Stimulated activated CD8-positive, alpha-beta memory T cell treated with anti-CD3 and anti-CD28 coated beads, Interleukin-12 subunit alpha, Interleukin-12 subunit beta, amount 100 ng/mL, for 1 hour (primary cell): Measurements from ENCODE around the gene NCKIPSD.

Source experiments
- DNase-seq: peaks from one replicate; pipeline ENCODE4 v3.0.0-alpha.2; 2020; ENCODE audit warnings: low read depth

NCKIPSD gene

DNA sequence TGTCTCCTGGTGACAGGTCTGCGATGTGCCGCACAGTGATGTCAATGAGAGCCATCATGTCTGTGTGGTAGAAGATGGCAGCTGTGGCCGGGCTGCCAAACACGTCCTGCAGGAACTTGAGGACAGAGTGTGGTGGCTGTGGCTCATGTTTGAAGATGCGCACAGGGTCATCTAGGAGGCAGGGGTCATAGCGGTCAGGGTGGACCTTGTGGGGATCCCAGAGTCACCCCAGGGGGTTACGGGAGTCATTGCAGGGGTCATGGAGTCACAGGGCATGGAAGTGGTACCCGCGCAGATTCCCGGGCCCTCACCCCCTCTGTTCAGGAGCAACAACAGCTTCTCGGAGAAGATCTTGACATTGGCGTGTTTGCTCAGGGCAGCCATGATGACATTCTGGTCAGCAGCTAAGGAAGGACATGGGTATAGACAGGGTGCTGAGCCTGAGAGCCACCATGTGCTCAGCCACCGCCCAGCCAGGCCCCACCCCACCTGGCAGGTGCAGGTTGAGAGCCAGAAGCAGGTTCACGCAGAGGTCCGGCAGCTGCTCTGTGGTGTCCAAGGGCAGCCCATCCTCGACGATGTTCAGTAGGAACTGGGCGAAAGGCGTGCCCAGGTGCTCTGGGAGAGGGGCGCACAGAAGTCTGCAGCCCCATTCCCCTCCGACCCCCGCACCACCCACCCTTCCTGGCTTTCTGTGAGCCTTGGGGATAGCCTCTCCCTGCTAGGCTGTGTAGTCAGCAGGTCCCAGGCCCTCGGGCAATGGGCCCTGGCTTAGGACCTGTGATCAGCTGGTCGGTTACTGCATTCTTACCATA, 6.9 kb downstream of the NCKIPSD start:
- DNase-seq = no peak

DNA sequence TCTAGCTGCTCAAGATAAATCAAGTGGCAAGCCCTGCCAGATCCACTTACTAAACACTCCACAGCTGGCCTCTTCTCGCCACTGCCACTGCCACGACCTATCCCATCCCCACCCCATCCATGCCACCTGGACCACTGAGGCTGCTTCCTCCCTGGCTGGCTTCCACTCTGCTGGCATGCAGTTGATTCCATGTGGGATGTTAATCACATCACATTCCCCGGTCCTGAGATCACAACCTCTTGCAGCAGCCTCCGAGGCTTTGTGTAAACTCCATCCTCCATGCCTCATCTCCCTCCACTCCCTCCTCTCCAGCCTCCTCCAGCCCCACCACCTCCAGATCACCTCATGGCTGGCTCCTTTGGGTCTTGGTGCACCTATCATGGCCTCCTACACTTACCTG, 7.7 kb downstream of the NCKIPSD start:
- DNase-seq = no peak

- DNase-seq = no peak
Measured at GRCh38 chr3:48674505-48674904, 11.2 kb downstream of the NCKIPSD start.

DNA sequence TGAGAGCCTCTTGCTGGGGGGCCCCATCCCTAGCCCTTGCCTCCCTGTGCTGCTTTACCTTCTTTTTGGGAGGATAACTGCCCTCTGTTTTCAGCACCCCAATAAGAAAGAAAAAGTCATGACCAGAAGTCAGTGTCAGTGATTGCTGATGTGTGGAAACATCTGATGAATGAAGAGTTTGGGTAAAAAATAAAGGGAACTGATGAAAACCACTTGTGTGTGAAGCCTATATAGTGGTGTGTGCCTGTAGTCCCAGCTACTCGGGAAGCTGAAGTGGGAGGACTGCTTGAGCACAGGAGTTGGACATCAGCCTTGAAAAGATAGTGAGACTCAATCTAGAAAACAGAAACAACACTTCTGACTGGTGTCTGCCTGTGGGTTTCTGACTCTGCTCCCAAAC, 13.2 kb downstream of the NCKIPSD start:
- no peak for DNase-seq

DNA sequence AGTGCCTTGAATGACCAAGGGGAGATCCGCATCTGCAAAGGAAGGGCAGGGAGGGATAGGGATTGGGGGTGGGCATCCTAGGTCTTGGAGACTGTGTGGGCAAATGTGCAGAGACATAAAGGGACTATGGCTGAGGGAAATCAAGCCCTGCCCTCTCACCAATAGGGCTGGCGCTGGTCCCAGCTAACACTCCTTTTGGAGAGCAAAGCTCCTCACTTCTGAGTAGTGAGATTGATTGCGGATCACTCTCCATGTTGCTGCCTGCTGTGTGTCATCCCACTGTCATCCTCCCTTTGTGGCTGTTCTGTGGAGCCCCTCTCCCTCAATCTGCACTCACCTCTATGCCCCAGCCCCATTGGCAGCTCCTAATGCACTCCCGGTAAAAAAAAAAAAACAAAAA, 20.8 kb downstream of the NCKIPSD start:
- no peak for DNase-seq

GRCh38 chr3:48664313-48664644, 21.4 kb downstream of the NCKIPSD start:
- no peak for DNase-seq

- peak; percentile 68 for DNase-seq
Measured at GRCh38 chr3:48663489-48664312, 22.0 kb downstream of the NCKIPSD start.

DNA sequence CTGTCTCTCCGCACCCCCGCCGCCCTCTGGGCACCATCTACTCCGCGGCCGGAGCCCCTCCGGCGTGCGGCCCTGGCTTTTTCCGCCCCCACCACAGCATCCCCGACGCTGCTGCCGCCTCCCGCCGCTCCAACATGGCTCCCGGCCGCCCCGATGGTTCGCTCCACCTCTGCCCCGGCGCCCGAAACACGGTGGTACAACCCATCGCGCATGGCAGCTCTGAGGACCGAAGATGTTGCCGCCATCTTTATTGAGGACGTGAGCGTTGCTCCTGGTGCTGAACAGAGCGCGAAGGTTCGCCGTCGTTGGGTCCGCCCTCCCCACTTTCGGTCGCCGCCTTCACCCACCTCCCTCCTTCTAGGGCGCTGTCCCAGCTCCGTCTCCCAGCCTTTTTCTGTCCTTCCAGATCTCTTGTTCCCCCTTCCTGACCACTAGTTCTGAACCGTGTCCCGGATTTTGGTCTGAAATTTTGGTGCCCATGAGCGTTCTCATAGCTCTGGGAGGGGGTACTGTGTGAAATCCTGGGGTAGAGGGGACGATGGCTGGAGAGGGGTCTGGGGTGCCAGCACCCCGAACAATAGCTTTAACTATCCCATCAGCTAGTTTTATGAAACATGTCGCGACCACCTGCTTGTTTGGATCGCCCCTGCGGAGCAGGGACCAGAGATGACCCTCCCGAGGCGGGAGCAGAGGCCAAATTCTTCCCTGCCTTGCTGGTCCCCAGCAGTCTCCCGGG, 22.8 kb downstream of the NCKIPSD start, which contains the start of gene CELSR3:
Gene CELSR3 (minus strand): TSS at position 134 of the 736 bp plus-strand sequence. CDS start 252 bp downstream, outside the sequence.
- peak; percentile 19 for DNase-seq

GRCh38 chr3:48662145-48662752, 23.5 kb downstream of the NCKIPSD start:
- DNase-seq = no peak

DNA sequence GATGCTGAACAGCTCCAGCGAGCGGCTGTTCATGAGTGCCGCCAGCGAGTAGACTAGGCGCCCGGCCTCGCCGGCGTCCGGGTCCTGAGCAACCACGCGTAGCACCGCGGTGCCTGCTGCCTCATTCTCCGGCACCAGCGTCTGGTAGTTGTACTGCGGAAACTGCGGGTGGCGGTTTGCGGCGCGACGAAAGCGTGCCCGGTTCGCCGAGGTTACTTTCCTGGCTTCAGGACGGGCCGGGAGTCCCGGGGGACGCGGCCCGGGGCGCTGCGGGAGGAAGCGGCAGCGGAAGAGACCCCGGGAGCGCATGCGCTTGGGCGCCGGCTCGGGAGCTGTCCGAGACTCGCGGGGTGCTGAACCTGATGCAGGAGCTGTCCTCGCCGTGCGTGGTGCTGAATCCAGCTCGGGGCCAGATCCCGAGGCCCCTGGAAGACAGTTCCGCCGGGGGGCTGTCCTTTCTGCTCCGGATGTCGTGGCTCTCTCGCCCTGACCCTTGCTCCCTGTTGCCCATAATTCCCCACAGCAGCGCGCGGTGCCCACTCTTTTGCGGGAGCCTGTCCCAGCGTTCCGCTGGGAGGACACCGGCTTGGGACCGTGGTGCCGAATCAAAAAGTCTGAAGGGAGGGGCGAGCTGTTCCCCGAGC, 24.1 kb downstream of the NCKIPSD start:
- DNase-seq = peak; percentile 64

DNA sequence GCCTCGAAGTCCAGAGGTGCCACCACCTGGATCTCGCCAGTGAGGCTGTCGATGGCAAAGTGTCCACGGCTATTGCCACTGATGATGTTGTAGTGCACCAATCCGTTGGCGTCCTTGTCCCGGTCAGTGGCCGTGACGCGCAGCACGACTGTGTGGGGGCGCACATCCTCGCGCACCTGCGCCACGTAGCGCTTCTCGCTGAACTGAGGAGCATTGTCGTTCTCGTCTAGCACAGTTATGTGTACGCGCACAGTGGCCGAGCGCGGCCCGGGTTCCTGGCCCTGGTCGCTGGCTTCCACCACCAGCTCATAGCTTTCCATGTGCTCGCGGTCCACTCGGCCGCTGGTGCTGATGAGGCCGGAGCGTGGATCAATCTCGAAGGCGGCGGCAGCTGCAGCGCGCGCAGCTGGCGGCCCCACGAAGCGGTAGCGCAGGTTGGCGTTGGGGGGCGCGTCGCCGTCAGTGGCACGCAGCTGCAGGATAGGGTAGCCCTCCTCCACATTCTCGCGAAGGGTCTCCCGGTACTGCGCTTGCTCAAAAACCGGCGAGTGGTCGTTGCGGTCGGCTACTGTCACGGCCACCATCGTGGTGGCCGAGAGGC, 24.8 kb downstream of the NCKIPSD start:
- no peak for DNase-seq

GRCh38 chr3:48656841-48657281, 28.9 kb downstream of the NCKIPSD start:
- DNase-seq = no peak

GRCh38 chr3:48656061-48656840, 29.5 kb downstream of the NCKIPSD start:
- DNase-seq = peak; percentile 65

GRCh38 chr3:48655606-48656005, 30.1 kb downstream of the NCKIPSD start:
- peak; percentile 40 for DNase-seq

GRCh38 chr3:48655063-48655462, 30.7 kb downstream of the NCKIPSD start:
- DNase-seq = no peak

DNA sequence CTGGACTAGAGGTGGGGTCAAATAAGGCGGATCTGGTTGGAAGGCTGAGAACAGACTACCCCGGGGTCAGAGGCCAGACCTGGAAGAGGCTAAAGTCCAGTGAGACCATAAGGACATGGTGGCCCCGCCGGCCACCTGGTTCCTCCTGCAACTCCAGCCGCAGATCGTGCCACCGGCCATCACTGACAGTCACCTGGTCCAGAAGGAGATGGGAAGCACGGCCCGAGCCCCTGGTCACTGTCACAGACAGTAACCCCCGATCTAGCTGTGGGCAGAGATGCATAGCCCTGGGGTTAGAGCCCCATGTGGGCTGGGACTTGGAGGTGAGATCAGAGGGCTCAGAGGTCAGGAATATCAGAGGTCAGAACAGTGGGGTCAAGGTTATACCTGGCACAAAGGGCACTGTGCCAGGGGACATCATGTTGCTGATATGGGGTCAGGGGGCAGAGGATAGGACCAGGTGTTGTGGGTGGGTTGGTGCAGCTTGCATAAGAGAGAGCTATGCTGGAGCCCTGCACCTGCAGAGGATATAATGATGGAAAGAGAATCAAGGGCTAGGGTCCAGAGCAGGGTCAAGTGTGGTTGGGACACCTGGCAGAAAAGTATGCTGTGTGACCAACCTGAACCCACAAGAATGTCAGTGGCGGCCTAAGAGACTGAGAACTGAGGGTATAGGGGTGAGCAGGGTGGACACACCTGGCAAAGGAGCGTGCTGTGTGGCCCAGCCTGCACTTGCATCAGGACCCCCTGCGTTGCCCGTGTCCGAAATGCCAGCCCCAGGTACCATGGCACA, 32.6 kb downstream of the NCKIPSD start:
- DNase-seq = no peak

GRCh38 chr3:48651771-48652170, 33.9 kb downstream of the NCKIPSD start:
- no peak for DNase-seq

GRCh38 chr3:48650723-48651122, 35.0 kb downstream of the NCKIPSD start:
- DNase-seq = no peak

- no peak for DNase-seq
Measured at GRCh38 chr3:48648188-48648850, 37.4 kb downstream of the NCKIPSD start.
